Right forelimb (tissue), 1 donor: ENCODE results near the gene ABI3.
"Not testable (repeated sequence)": the region's sequence is repeated elsewhere in the genome, so short reads cannot be mapped to it uniquely, and the experiment has no call there.

ENCODE experiments used
- DNase-seq: peaks from one replicate; pipeline ENCODE4 v3.0.0-alpha.2; 2018

Gene ABI3, protein sequence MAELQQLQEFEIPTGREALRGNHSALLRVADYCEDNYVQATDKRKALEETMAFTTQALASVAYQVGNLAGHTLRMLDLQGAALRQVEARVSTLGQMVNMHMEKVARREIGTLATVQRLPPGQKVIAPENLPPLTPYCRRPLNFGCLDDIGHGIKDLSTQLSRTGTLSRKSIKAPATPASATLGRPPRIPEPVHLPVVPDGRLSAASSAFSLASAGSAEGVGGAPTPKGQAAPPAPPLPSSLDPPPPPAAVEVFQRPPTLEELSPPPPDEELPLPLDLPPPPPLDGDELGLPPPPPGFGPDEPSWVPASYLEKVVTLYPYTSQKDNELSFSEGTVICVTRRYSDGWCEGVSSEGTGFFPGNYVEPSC

GRCh38 chr17:49210158-49211029, at the start of gene ABI3, which contains the start of gene GNGT2:
Gene ABI3, plus strand, starts transcription at chr17:49210707. Its CDS starts 18 bp downstream, at chr17:49210725.
Gene GNGT2, minus strand, starts transcription at chr17:49210574. Its CDS starts 3,152 bp downstream, at chr17:49207422.
- DNase-seq, result peak; percentile 61

DNA sequence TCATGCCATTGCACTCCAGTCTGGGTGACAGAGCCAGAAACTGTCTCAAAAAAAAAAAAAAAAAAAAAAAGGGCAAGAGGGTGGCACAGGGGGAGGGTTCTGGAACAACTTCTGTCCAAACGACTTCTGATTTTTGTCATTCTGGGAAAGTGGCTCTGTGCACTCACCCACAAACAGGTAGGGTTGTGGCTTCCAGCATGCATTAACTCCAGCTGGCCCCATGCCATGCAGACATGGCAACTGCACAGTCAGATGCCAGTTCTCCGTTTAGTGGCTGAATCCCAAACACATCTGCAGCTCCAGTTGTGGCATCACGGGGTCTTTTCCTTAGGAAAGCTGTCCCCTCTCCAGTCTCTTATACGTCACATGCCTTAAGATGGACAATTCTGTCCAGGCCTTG, 47.6 kb upstream of the ABI3 start:
- no peak for DNase-seq

GRCh38 chr17:49165143-49165542, 45.4 kb upstream of the ABI3 start:
- DNase-seq, result no peak

GRCh38 chr17:49168706-49169105, 41.8 kb upstream of the ABI3 start:
- DNase-seq, result no peak

GRCh38 chr17:49170216-49170615, 40.3 kb upstream of the ABI3 start:
- DNase-seq, result no peak

DNA sequence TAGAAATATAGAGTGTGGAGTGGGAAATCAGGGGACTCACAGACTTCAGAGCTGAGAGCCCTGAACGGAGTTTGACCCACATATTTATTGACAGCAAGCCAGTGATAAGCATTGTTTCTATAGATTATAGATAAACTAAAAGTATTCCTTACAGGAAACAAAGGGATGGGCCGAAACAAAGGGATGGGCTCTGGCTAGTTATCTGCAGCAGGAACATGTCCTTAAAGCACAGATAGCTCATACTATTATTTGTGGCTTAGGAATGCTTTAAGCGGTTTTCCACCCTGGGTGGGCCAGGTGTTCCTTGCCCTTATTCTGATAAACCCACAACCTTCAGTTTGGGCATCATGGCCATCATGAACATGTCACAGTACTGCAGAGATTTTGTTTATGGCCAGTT, 39.8 kb upstream of the ABI3 start:
- DNase-seq, result not testable (repeated sequence)

DNA sequence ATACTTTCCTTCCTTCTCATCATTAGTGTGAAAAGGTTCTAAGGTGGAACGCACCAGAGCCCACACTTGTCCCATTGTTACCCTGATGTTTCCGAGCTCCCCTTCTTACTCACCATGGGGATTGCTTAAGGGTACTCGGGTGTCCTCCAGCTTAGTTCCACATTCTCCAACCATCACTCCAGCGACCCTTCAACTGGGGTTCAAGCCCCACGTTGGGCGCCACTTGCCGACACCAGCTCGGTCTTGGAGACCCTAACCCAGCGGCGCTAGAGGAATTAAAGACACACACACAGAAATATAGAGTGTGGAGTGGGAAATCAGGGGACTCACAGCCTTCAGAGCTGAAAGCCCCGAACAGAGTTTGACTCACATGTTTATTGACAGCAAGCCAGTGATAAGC, 34.5 kb upstream of the ABI3 start:
- DNase-seq, result not testable (repeated sequence)

DNA sequence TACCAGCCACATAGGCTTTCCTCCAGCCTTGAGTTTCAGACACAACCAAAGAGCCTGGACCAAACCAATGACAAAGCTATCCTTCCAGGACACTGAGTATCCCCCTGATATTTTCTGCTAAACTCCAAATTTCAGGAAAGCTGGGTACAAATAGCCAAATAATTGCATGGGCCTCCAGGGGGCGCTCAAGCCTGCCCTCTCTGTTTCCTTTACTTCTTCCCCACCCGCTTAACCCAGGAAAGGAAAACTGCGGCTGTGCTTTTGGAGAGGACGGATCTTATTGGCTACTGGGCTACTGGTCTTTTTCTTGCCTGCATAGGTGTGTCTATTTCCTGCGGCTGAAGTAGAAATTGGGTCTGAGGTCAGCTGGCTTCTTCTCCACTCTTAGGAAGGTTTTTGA, 30.2 kb upstream of the ABI3 start:
- DNase-seq, result peak; percentile 59

GRCh38 chr17:49180998-49181635, 29.4 kb upstream of the ABI3 start:
- DNase-seq, result no peak

DNA sequence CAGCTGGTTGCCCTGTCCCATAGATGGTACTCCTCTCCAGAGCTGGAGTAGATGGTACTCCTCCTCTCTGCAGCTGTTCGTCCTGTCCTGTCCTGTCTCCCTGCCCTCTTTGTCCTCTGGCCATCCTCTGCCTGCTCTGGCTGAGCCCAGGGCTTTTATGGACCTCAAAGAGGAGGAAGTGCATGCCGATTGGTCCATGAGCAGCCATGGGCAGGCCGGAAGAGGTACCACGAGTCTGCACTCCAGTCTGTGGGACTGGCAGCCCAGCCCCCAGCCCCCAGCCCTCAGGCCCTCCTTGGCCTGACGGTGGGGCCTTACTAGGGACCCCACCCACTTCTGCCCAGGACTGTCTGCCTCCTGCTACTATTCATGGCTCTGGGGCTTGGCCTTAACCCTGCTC, 27.2 kb upstream of the ABI3 start:
- no peak for DNase-seq

GRCh38 chr17:49183801-49184200, 26.7 kb upstream of the ABI3 start:
- no peak for DNase-seq

- DNase-seq, result not testable (repeated sequence)
Observed at GRCh38 chr17:49184522-49184921, 26.0 kb upstream of the ABI3 start.

GRCh38 chr17:49185381-49185780, 25.1 kb upstream of the ABI3 start:
- not testable (repeated sequence) for DNase-seq

DNA sequence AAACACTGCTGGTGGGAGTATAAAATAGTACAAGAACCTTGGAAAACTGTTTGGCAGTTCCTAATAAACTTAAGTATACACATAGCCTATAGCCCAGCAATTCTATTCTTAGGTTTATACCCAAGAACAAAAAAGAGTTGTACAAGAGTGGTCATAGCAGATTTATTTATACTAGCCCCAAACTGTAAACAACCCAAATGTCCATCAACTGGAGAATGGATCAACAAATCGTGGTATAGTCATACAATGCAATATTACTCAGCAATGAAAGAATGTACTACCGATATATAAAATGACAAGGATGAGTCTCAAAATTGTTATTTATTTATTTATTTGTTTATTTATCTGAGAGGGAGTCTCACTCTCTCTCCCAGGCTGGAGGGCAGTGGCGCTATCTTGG, 23.2 kb upstream of the ABI3 start:
- DNase-seq, result no peak

DNA sequence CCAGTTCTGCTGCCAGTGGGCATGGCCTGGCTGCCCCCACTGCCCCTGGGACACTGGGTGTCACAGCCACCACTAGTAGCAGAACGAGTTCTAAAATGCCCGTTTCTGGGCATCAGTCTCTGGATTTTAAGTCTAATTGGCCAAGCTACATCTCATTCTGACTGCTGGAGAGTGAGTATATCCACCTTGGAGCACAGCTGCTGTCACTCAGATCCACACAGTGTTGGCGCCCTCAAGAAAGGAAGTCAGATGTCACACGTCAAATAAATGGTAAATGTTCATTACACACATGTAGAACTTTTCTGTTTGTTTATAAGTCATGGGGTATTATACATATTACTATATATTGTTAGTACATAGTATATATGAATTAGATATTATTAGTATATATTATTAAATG, 19.6 kb upstream of the ABI3 start:
- DNase-seq, result no peak

DNA sequence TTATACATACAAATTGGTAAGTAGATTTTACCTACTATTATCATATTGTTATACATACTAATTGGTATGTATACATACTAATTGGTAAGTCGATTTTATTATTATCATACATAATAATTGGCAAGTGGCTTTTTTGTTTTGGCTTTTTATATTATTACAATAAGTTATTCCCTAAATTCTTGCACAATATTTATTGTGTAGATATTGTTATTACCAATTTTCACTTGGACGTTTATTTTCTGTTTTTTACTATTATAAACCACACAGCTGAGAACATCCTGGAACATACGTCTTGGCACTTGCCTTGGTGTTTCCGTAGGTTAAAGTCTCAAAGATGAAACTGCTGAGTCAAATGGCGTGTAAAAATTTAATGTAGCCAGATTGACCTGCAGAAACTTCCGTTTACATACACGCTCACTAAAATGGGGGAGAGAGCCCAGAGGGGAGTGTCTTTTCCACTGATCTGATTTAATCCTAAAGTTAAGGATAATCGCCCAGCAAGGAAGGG, 19.0 kb upstream of the ABI3 start:
- no peak for DNase-seq

- peak; percentile 99 for DNase-seq
Observed at GRCh38 chr17:49191917-49192741, 18.4 kb upstream of the ABI3 start.

DNA sequence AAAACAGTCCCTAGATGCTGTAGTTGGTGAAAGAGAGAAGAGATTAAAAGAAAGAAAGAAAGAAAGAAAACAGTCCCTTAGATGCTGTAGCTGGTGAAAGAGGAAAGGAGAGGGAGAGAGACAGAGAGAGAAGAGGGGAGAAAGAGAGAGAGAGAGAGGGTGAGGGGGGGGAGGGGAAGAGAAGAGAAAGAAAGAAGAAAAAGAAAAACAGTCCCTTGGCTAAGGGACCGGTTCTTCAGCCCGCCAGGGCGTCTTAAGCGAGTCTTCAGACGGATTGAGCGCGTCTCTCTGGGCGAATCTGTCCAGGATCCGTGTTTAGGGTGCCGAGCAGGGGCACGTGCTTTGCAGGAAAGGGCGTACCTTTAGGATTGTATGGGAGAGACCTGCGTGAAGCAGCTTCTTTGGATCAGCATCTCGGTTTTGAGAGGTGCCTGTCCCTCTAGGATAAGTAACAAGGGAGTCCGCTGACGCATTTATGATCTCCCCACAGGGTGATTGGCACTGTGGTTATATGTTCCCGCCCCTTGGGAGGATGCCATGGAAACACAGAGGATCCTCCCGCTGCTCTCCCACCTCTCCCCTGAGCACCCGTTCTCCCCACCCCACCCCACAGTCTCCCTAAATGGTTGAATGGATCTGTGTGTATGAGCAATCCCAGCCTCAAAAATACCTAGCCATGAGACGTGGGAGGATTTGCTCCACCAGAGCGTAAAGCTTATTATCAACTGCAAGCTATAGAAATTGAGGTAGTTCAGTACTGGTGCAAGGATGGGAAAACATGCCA, 16.8 kb upstream of the ABI3 start:
- peak; percentile 51 for DNase-seq

DNA sequence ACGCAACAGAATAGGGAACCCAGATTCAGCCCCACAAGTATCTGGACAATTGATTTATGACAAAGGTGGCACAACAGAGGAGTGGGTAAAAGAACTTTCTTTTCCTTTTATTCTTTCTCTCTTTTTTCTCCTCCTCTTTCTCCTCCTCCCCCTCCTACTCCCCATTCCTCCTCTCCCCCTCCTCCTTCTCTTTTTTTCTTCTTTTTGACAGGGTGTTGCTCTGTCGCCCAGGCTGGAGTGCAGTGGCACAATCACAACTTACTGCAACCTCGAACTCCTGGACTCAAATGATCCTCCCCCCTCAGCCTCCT, 16.3 kb upstream of the ABI3 start:
- no peak for DNase-seq

- no peak for DNase-seq
Observed at GRCh38 chr17:49195751-49196150, 14.8 kb upstream of the ABI3 start.

DNA sequence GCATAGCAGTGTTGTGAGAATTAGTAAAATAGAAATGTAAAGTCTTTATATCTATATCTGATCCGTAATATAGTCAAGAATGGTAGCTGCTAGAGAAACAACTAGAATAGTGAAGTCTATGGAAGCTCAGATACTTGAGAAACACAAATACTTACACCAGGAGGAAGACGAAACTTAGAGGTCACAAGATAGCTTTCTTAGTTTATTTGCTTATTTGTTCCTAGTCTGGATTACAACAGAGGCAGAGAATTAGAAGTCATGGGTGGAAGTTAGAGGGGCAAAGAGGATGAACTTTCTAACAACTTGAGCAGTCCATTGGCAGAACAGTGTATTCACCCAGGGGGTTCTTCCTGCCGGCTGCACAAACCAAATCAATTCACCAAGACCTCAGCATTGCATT, 14.0 kb upstream of the ABI3 start:
- DNase-seq, result no peak
